GM21576 (cell line): ENCODE results near the gene ITPR3.

Source experiments
- ATAC-seq: cut with Tn5 transposase; IDR thresholded peaks from one replicate; pipeline ENCODE4 v1.9.1; 2021; ENCODE audit warnings: mild to moderate bottlenecking, moderate library complexity; ENCODE audit not compliant: unreplicated experiment

Gene ITPR3

GRCh38 chr6:33711140-33712129 is 90.3 kb downstream of the ITPR3 start, which contains the start of gene UQCC2:
TSS of gene UQCC2 (minus strand) at chr6:33711700. CDS start at chr6:33711686, 14 bp downstream.
- ATAC-seq: peak; percentile 76

- no peak for ATAC-seq
Observed at GRCh38 chr6:33712914-33713313, 91.8 kb downstream of the ITPR3 start.

- no peak for ATAC-seq
Observed at GRCh38 chr6:33713786-33714185, 92.7 kb downstream of the ITPR3 start.

- ATAC-seq: no peak
Observed at GRCh38 chr6:33714385-33715040, 93.4 kb downstream of the ITPR3 start.

- no peak for ATAC-seq
Observed at GRCh38 chr6:33716379-33716778, 95.3 kb downstream of the ITPR3 start.

GRCh38 chr6:33716890-33717632 is 95.9 kb downstream of the ITPR3 start:
- ATAC-seq: no peak

- ATAC-seq: no peak
Observed at GRCh38 chr6:33717934-33718455, 96.9 kb downstream of the ITPR3 start.

GRCh38 chr6:33718713-33719112 is 97.6 kb downstream of the ITPR3 start:
- no peak for ATAC-seq

GRCh38 chr6:33719326-33719987 is 98.3 kb downstream of the ITPR3 start:
- no peak for ATAC-seq

GRCh38 chr6:33720998-33721397 is 99.9 kb downstream of the ITPR3 start:
- no peak for ATAC-seq

GRCh38 chr6:33721508-33721907 is 100.4 kb downstream of the ITPR3 start:
- no peak for ATAC-seq

GRCh38 chr6:33722103-33722623 is 101.0 kb downstream of the ITPR3 start:
- no peak for ATAC-seq

GRCh38 chr6:33723371-33724085 is 102.4 kb downstream of the ITPR3 start:
- no peak for ATAC-seq

- ATAC-seq: no peak
Observed at GRCh38 chr6:33724102-33725023, 103.2 kb downstream of the ITPR3 start.

- no peak for ATAC-seq
Observed at GRCh38 chr6:33725222-33725621, 104.1 kb downstream of the ITPR3 start.

GRCh38 chr6:33725891-33726673 is 105.0 kb downstream of the ITPR3 start:
- ATAC-seq: no peak

- ATAC-seq: no peak
Observed at GRCh38 chr6:33726696-33727095, 105.6 kb downstream of the ITPR3 start.

GRCh38 chr6:33727126-33727525 is 106.0 kb downstream of the ITPR3 start:
- ATAC-seq: no peak
